Keratinocyte (primary cell): ENCODE measurements around the gene ATP6V0A1. TPM values are rescaled to one million over a fixed set of nuclear protein-coding genes. Genes with fewer than 3 reads are reported as not detected.
"Not testable (repeated sequence)": the region's sequence is repeated elsewhere in the genome, so short reads cannot be mapped to it uniquely, and the experiment has no call there.

Source experiments
- DNase-seq: peaks from one replicate; pipeline ENCODE4 v3.0.0-alpha.2; 2011; ENCODE audit warnings: low read depth, missing footprints, low spot score
- FAIRE-seq: peaks from 2 replicates; lab custom pipeline; 2011; peaks lifted over from hg19 to GRCh38; lab: Jason Lieb, UNC
- H2AFZ ChIP-seq: 2 replicates; pipeline ENCODE4 v1.6.0; 2012; ENCODE audit warnings: low read length, control low read depth, inconsistent platforms; ENCODE audit not compliant: control insufficient read depth
- H3K27ac ChIP-seq: 2 replicates; pipeline ENCODE4 v1.5.1; 2011; ENCODE audit warnings: low read length; ENCODE audit not compliant: control insufficient read depth, insufficient read depth
- H3K27me3 ChIP-seq: 3 replicates; pipeline ENCODE4 v1.6.0; 2011; ENCODE audit warnings: low read length; ENCODE audit not compliant: control insufficient read depth, insufficient read depth; ENCODE audit errors: extremely low read depth
- H3K36me3 ChIP-seq, 2 experiments: 2 replicates in 1 of 2; 3 replicates in 1 of 2; pipeline ENCODE4 v1.5.1; 2011; ENCODE audit warnings: low read length in 2 of 2, mild to moderate bottlenecking in 1 of 2; ENCODE audit not compliant: control insufficient read depth in 2 of 2, insufficient read depth in 2 of 2; ENCODE audit errors: extremely low read depth in 1 of 2
- H3K4me1 ChIP-seq: 3 replicates; pipeline ENCODE4 v1.5.1; 2011; ENCODE audit warnings: low read length; ENCODE audit not compliant: control insufficient read depth, insufficient read depth; ENCODE audit errors: extremely low read depth
- H3K4me2 ChIP-seq: 3 replicates; pipeline ENCODE4 v1.6.0; 2011; ENCODE audit warnings: low read depth, low read length; ENCODE audit not compliant: control insufficient read depth, insufficient read depth; ENCODE audit errors: extremely low read depth
- H3K4me3 ChIP-seq, 3 experiments: fragments of 200-600 bp in 1 of 3; sonication (generic) in 1 of 3; 2 replicates in 2 of 3; 3 replicates in 1 of 3; pipeline ENCODE4 v1.5.1; 2011 to 2016; ENCODE audit warnings: low read length in 3 of 3, mild to moderate bottlenecking in 3 of 3, control low read depth in 2 of 3, inconsistent platforms in 1 of 3, low read depth in 1 of 3, mixed read lengths in 1 of 3, mixed run types in 1 of 3, moderate library complexity in 1 of 3; ENCODE audit not compliant: control insufficient read depth in 2 of 3, insufficient read depth in 2 of 3; ENCODE audit errors: extremely low read depth in 1 of 3
- H3K79me2 ChIP-seq: 2 replicates; pipeline ENCODE4 v1.6.0; 2012; ENCODE audit warnings: low read length; ENCODE audit not compliant: control insufficient read depth, insufficient read depth
- H3K9ac ChIP-seq: 3 replicates; pipeline ENCODE4 v1.6.0; 2011; ENCODE audit warnings: low read length; ENCODE audit not compliant: control insufficient read depth, insufficient read depth; ENCODE audit errors: extremely low read depth
- H3K9me1 ChIP-seq: 3 replicates; pipeline ENCODE4 v1.6.0; 2011; ENCODE audit warnings: low read length; ENCODE audit not compliant: control insufficient read depth, insufficient read depth; ENCODE audit errors: extremely low read depth
- H3K9me3 ChIP-seq: 2 replicates; pipeline ENCODE4 v1.5.1; 2012; ENCODE audit warnings: low read depth, low read length; ENCODE audit not compliant: control insufficient read depth
- H4K20me1 ChIP-seq: 3 replicates; pipeline ENCODE4 v1.6.0; 2011; ENCODE audit warnings: low read length; ENCODE audit not compliant: control insufficient read depth, insufficient read depth; ENCODE audit errors: extremely low read depth
- EZH2 ChIP-seq: IDR thresholded peaks from one replicate; pipeline ENCODE4 v1.6.1; 2012; ENCODE audit warnings: inconsistent platforms, mild to moderate bottlenecking, low read length, moderate library complexity
- dilution Hi-C: fragments of 300-500 bp; cut with MboI; formaldehyde crosslinking; loops from one replicate; pipeline ENCODE4 v1.7.0; 2020; ENCODE audit warnings: low sequenced_read_pairs; ENCODE audit not compliant: extremely low pct_ligation_motif_present
- polyA plus RNA-seq, 5 experiments: library from polyadenylated mRNA; depleted of rRNA in 3 of 5; stranded (reverse) in 3 of 5; stranded (forward) in 1 of 5; unstranded in 1 of 5; fragments of >200 nt; gene quantifications; 1 replicate in 1 of 5; 2 replicates in 3 of 5; 3 replicates in 1 of 5; pipeline versions ENCODE4 v1.2.1 to v1.2.3, GENCODE V29; 2011 to 2012; ENCODE audit warnings: missing spikeins in 2 of 5, low read depth in 1 of 5, low replicate concordance in 1 of 5
- TF ChIP-seq, protein P1 (sequence below), 3 experiments: IDR thresholded peaks in 1 of 3; conservative IDR thresholded peaks in 1 of 3; optimal IDR thresholded peaks in 1 of 3; 2 replicates in 2 of 3; 3 replicates in 1 of 3; pipeline versions ENCODE3 to v1.5.1; 2011; ENCODE audit warnings: low read length in 3 of 3, mild to moderate bottlenecking in 3 of 3, moderate library complexity in 2 of 3, control low read depth in 1 of 3, inconsistent platforms in 1 of 3; ENCODE audit not compliant: insufficient read depth in 2 of 3; ENCODE audit errors: extremely low read depth in 1 of 3

ATP6V0A1 gene
- polyA plus RNA-seq, 1 donor (not counting 4 experiments of a cell fraction or from before 2014, with no cell fraction given) = 24.0 TPM

DNA sequence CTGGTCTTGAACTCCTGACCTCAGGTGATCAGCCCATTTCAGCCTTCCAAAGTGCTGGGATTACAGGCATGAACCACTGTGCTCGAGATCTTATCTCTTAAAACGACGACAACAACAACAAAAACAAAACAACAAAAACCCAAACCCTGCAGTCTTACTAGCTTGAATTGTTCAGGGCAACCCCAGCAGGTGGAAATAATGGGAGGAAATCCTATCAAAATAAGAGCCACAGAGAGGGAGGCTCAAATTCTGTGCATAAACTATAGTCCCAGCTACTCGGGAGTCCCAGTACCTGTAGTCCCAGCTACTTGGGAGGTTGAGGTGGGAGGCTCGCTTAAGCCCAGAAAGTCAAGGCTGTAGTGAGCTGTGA, 16.5 kb upstream of the ATP6V0A1 start:
- no peak overlapping the region for H3K9ac ChIP-seq
- no peak overlapping the region for H3K4me2 ChIP-seq
- no peaks in the 10 kb centered on the region for H4K20me1 ChIP-seq
- no peaks in the 10 kb centered on the region for H3K9me3 ChIP-seq
- FAIRE-seq (no peak), DNase-seq (no peak)
- H3K27ac ChIP-seq = no peak overlapping the region
- no peak for TF ChIP-seq EZH2
- TF ChIP-seq, protein P1, sequence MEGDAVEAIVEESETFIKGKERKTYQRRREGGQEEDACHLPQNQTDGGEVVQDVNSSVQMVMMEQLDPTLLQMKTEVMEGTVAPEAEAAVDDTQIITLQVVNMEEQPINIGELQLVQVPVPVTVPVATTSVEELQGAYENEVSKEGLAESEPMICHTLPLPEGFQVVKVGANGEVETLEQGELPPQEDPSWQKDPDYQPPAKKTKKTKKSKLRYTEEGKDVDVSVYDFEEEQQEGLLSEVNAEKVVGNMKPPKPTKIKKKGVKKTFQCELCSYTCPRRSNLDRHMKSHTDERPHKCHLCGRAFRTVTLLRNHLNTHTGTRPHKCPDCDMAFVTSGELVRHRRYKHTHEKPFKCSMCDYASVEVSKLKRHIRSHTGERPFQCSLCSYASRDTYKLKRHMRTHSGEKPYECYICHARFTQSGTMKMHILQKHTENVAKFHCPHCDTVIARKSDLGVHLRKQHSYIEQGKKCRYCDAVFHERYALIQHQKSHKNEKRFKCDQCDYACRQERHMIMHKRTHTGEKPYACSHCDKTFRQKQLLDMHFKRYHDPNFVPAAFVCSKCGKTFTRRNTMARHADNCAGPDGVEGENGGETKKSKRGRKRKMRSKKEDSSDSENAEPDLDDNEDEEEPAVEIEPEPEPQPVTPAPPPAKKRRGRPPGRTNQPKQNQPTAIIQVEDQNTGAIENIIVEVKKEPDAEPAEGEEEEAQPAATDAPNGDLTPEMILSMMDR (optimal IDR thresholded peaks at IDR 0.05 in 1 of 3, IDR thresholded peaks at IDR 0.05 in 1 of 3, conservative IDR thresholded peaks at IDR 0.05 in 1 of 3; ENCODE audit: extremely low read depth in 1 of 3, insufficient read depth in 2 of 3, low read length in 3 of 3) = no peak
- H2AFZ ChIP-seq = no peak overlapping the region
- no peaks in the 10 kb centered on the region for H3K9me1 ChIP-seq
- dilution Hi-C loops = no loop called here
- no peaks in the 10 kb centered on the region for H3K27me3 ChIP-seq
- H3K36me3 ChIP-seq = no peaks in the 10 kb centered on the region
- H3K4me3 ChIP-seq = no peak overlapping the region
- H3K4me1 ChIP-seq = no peaks in the 10 kb centered on the region
- H3K79me2 ChIP-seq = no peaks in the 10 kb centered on the region

DNA sequence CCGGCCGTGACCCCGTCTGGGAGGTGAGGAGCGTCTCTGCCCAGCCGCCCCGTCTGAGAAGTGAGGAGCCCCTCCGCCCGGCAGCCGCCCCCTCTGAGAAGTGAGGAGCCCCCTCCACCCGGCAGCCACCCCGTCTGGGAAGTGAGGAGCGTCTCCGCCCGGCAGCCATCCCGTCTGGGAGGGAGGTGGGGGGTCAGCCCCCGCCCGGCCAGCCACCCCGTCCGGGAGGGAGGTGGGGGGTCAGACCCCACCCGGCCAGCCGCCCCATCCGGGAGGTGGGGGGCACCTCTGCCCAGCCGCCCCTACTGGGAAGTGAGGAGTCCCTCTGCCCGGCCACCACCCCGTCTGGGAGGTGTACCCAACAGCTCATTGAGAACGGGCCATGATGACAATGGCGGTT, 9.5 kb upstream of the ATP6V0A1 start:
- H3K9me1 ChIP-seq, H4K20me1 ChIP-seq, H2AFZ ChIP-seq, H3K9ac ChIP-seq, dilution Hi-C loops, H3K4me3 ChIP-seq, H3K9me3 ChIP-seq, DNase-seq, H3K79me2 ChIP-seq, H3K36me3 ChIP-seq, FAIRE-seq, H3K27ac ChIP-seq, H3K4me1 ChIP-seq, H3K4me2 ChIP-seq, H3K27me3 ChIP-seq: not testable (repeated sequence)

DNA sequence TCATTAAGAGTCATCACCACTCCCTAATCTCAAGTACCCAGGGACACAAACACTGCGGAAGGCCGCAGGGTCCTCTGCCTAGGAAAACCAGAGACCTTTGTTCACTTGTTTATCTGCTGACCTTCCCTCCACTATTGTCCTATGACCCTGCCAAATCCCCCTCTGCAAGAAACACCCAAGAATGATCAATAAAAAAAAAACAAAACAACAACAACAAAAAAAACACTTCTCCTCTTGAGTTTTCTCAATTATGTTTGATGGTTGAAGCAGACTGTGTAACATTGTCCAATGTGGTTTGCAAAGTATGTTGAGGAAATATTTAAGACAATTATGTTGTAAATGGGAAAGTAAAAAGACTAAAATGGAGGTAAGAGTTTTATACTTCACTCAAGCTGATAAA, 8.8 kb upstream of the ATP6V0A1 start:
- H3K79me2 ChIP-seq, H3K9me3 ChIP-seq, H4K20me1 ChIP-seq, DNase-seq, H3K4me3 ChIP-seq, FAIRE-seq, H3K27me3 ChIP-seq, H3K36me3 ChIP-seq, H3K9ac ChIP-seq, dilution Hi-C loops, H3K27ac ChIP-seq, H3K4me1 ChIP-seq, H3K9me1 ChIP-seq, H2AFZ ChIP-seq, H3K4me2 ChIP-seq: not testable (repeated sequence)

DNA sequence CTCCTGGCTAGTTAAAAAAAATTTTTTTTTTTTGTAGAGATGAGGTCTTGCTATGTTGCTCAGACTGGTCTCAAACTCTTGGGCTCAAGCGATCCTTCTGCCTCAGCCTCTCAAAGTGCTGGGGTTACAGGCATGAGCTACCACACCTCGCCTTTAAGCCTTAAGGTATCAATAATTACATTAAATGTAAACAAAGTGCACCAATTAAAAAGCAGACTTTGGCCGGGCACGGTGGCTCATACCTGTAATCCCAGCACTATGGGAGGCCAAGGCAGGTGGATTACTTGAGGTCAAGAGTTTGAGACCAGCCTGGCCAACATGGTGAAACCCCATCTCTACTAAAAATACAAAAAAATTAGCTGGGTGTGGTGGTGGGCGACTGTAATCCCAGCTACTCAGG, 7.4 kb upstream of the ATP6V0A1 start:
- FAIRE-seq, H3K36me3 ChIP-seq, H2AFZ ChIP-seq, H3K27me3 ChIP-seq, H3K9me1 ChIP-seq, H4K20me1 ChIP-seq, H3K9ac ChIP-seq, H3K4me3 ChIP-seq, H3K4me2 ChIP-seq, H3K9me3 ChIP-seq, dilution Hi-C loops, H3K4me1 ChIP-seq, H3K79me2 ChIP-seq, H3K27ac ChIP-seq, DNase-seq: not testable (repeated sequence)
